GM12872 (cell line): ENCODE data around the gene CD22.

Experiments
- TF ChIP-seq, protein P1 (sequence below): IDR thresholded peaks from 3 replicates; pipeline ENCODE4 v1.5.1; 2011; ENCODE audit warnings: low read depth, mild to moderate bottlenecking, low read length, moderate library complexity; ENCODE audit not compliant: insufficient read depth

Gene CD22

GRCh38 chr19:35298561-35298972 lies 30.4 kb upstream of the CD22 start:
- TF ChIP-seq, protein P1, sequence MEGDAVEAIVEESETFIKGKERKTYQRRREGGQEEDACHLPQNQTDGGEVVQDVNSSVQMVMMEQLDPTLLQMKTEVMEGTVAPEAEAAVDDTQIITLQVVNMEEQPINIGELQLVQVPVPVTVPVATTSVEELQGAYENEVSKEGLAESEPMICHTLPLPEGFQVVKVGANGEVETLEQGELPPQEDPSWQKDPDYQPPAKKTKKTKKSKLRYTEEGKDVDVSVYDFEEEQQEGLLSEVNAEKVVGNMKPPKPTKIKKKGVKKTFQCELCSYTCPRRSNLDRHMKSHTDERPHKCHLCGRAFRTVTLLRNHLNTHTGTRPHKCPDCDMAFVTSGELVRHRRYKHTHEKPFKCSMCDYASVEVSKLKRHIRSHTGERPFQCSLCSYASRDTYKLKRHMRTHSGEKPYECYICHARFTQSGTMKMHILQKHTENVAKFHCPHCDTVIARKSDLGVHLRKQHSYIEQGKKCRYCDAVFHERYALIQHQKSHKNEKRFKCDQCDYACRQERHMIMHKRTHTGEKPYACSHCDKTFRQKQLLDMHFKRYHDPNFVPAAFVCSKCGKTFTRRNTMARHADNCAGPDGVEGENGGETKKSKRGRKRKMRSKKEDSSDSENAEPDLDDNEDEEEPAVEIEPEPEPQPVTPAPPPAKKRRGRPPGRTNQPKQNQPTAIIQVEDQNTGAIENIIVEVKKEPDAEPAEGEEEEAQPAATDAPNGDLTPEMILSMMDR = no peak

DNA sequence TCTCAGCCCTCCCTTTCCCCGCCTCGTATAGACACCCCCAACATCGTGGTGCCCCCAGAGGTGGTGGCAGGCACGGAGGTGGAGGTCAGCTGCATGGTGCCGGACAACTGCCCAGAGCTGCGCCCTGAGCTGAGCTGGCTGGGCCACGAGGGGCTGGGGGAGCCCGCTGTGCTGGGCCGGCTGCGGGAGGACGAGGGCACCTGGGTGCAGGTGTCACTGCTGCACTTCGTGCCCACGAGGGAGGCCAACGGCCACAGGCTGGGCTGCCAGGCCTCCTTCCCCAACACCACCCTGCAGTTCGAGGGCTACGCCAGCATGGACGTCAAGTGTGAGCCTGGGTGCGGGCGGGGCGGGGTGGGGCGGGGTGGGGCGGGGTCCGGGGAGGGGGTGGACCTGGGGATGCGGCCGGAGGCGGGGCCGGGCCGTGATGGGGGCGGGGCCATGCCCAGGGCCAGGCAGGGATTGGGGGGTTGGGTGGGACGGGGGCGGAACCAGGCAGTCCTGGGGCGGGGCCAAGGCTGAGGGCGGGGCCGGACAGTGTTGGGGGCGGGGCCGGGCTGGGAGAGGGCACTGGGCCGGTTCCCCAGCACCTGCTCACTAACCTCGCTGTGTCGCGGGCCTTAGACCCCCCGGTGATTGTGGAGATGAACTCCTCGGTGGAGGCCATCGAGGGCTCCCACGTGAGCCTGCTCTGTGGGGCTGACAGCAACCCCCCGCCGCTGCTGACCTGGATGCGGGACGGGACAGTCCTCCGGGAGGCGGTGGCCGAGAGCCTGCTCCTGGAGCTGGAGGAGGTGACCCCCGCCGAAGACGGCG lies 29.3 kb upstream of the CD22 start:
- TF ChIP-seq, protein P1 = no peak

GRCh38 chr19:35300339-35300649 lies 28.7 kb upstream of the CD22 start:
- TF ChIP-seq, protein P1 = no peak

DNA sequence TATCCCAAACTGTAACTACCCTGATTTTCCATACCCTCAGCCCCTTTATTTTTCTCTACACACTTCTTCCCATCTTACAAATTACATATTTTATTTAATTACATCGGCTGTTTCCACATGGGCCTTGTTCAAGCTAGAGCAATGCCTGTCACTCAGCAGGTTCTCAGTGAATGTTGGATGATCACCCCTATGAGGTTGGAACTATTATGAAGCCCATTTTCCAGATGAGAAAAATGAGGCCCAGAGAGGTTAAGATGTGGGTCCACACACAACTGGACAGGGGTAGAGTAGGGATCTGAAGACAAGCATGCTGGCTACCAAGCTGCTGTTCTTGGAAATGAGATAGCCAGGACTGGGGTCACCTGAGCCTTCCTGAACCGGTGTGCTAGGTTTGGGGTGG lies 27.0 kb upstream of the CD22 start:
- TF ChIP-seq, protein P1 = no peak

DNA sequence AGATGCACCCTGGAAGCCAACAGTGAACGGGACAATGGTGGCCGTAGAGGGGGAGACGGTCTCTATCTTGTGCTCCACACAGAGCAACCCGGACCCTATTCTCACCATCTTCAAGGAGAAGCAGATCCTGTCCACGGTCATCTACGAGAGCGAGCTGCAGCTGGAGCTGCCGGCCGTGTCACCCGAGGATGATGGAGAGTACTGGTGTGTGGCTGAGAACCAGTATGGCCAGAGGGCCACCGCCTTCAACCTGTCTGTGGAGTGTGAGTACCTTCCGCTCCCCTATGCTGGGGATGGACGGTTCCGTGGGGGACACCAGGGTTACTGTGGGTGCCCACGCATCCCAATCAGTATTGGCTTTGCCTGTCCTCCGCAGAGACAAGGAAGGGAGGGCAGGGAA lies 26.5 kb upstream of the CD22 start:
- TF ChIP-seq, protein P1 = no peak

DNA sequence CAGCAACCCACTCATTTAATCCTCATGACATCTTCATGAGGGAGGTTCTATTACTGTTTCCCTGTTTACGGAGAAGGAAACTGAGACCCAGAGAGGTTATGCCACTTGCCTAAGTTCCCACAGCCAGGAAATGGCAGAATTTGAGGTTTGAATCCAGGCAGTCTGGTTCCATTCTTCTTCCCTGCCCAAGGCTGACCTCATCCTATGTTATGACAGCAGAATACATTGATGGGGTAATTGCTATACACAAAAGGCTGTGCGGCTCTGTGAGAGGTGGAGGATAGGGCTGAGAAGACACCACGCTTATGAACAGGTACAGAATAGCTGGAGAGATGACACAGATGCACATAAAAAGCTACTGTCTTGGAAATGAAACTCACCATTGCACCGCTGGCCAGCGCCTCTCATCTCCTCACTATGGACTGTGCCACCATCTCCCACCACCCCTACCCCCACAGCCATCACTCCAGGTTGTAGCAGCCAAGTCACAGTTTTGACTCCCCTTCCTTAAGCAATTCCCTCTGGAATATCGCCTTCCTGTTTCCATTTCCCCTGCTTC lies 25.6 kb upstream of the CD22 start:
- TF ChIP-seq, protein P1 = no peak

DNA sequence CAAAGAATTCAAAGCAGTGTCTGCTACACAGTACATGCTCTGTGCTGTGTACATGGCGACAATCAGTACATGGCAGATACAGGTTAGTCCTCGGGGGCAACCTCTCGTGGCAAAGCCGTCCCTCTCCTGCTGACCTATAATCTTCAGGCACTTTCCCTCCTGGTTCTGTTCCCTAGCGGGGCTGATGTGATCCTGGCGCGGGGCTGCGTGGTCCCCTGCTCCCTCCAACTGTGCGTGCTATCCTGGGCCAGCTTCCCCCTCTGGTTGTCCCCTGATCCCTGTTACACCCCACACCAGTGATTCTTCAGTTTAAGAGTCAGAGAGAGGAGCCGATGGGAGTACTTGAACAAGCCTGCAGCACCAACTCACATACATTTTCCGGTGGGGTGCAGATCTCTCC lies 25.0 kb upstream of the CD22 start:
- TF ChIP-seq, protein P1 = no peak
